ENCODE measurements around the gene RSRC1. TPM values are rescaled to one million over a fixed set of nuclear protein-coding genes. Genes with fewer than 3 reads are reported as not detected.

RSRC1 gene
- total RNA-seq, 1 experiment from 2014 or later, result 37.9 TPM

DNA sequence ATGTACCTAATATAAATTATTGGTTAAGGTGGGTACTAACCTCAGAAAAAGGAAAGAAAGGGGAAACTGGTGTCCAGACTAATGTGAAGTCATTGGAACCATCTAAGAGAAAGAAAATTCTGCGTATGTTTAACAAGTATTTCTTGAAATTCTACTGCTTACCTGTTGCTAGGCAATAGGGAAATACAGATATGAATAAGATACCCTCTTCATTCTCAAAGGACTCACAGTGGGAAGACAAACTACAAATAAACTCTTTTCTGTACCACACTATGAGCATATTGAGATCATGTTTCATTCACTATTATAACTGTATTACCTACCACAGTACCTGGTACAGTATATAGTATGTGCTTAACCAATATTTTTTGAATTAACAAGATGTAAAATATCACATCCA lies 320.6 kb downstream of the RSRC1 start:
- WGBS (ENCODE audit: extremely low coverage, insufficient read length, low lambda C conversion rate), result no CpG with 5 or more reads among the region's 1 CpG
- H3K9ac ChIP-seq (ENCODE audit: extremely low read depth, insufficient read length, low read length), result no peak overlapping the region

More for the DNA sequence above, 320.6 kb downstream of the RSRC1 start:
- H3K4me1 ChIP-seq (ENCODE audit: insufficient read depth, low read length), result no peaks in the 10 kb centered on the region
- H3K9me3 ChIP-seq (ENCODE audit: control insufficient read depth, low read depth, low read length), result no peaks in the 10 kb centered on the region
- no peak overlapping the region for H2AFZ ChIP-seq (ENCODE audit: low read length)
- no peak overlapping the region for H2BK15ac ChIP-seq (ENCODE audit: low read depth, low read length)
- no peak overlapping the region for H3K27ac ChIP-seq (ENCODE audit: insufficient read length, low read depth, low read length)
- H3T11ph ChIP-seq (ENCODE audit: low read length), result no peak overlapping the region
- TF ChIP-seq, protein P1, sequence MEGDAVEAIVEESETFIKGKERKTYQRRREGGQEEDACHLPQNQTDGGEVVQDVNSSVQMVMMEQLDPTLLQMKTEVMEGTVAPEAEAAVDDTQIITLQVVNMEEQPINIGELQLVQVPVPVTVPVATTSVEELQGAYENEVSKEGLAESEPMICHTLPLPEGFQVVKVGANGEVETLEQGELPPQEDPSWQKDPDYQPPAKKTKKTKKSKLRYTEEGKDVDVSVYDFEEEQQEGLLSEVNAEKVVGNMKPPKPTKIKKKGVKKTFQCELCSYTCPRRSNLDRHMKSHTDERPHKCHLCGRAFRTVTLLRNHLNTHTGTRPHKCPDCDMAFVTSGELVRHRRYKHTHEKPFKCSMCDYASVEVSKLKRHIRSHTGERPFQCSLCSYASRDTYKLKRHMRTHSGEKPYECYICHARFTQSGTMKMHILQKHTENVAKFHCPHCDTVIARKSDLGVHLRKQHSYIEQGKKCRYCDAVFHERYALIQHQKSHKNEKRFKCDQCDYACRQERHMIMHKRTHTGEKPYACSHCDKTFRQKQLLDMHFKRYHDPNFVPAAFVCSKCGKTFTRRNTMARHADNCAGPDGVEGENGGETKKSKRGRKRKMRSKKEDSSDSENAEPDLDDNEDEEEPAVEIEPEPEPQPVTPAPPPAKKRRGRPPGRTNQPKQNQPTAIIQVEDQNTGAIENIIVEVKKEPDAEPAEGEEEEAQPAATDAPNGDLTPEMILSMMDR (conservative IDR thresholded peaks at IDR 0.05), result no peak
- H3K14ac ChIP-seq (ENCODE audit: insufficient read depth, low read length), result no peak overlapping the region
- no peaks in the 10 kb centered on the region for H3K36me3 Mint-ChIP-seq (ENCODE audit: insufficient read depth in 1 of 3, low read depth in 3 of 3)
- H4K8ac ChIP-seq (replicated peaks; ENCODE audit: insufficient read length, low read depth, low read length), result no peak overlapping the region
- H4K5ac ChIP-seq (ENCODE audit: insufficient read length, low read depth, low read length), result no peak overlapping the region
- H3K4me2 ChIP-seq (ENCODE audit: insufficient read depth, insufficient read length, low read length), result no peak overlapping the region
- H3K27me3 ChIP-seq (ENCODE audit: insufficient read depth, low read length), result no peaks in the 10 kb centered on the region
- no peak overlapping the region for H3K23ac ChIP-seq (ENCODE audit: insufficient read length, low read depth, low read length)
- no peaks in the 10 kb centered on the region for H3K9me3 Mint-ChIP-seq
- H3K4me3 Mint-ChIP-seq, result no peak overlapping the region
- no peak overlapping the region for H2AK5ac ChIP-seq (ENCODE audit: insufficient read length, low read length)
- no peak overlapping the region for H2BK20ac ChIP-seq (ENCODE audit: low read depth, low read length, poor library complexity, severe bottlenecking)
- H4K20me1 ChIP-seq (ENCODE audit: control insufficient read depth, insufficient read depth, insufficient read length), result no peaks in the 10 kb centered on the region
- no peak overlapping the region for H3K27ac Mint-ChIP-seq
- no peak for DNase-seq
- H3K79me2 ChIP-seq (ENCODE audit: insufficient read depth, low read length), result no peaks in the 10 kb centered on the region
- H2BK12ac ChIP-seq (ENCODE audit: insufficient read length, low read depth, low read length), result no peak overlapping the region
- no peak overlapping the region for H3K4ac ChIP-seq (ENCODE audit: low read depth, low read length)
- no peak overlapping the region for H3K18ac ChIP-seq (ENCODE audit: insufficient read length, low read depth, low read length)
- H3K27me3 Mint-ChIP-seq (ENCODE audit: low read depth), result no peaks in the 10 kb centered on the region
- H3K79me1 ChIP-seq (ENCODE audit: insufficient read depth, low read depth, low read length, poor library complexity, severe bottlenecking), result no peaks in the 10 kb centered on the region
- no peaks in the 10 kb centered on the region for H3K23me2 ChIP-seq (ENCODE audit: insufficient read length, low read depth, low read length, poor library complexity, severe bottlenecking)
- no peak overlapping the region for H4K91ac ChIP-seq (ENCODE audit: insufficient read length, low read depth, low read length)
- H2BK5ac ChIP-seq (ENCODE audit: insufficient read length, low read length), result no peak overlapping the region
- no peak overlapping the region for H2BK120ac ChIP-seq (ENCODE audit: low read depth, low read length, poor library complexity, severe bottlenecking)
- no peak overlapping the region for H3K56ac ChIP-seq (ENCODE audit: insufficient read length, low read depth, low read length)
- H3K4me1 Mint-ChIP-seq, result no peaks in the 10 kb centered on the region
